Upper lobe of right lung (tissue), 1 donor: ENCODE data around the gene RIOK1. TPM values are rescaled to one million over a fixed set of nuclear protein-coding genes. Genes with fewer than 3 reads are reported as not detected.

ENCODE experiments used
- ATAC-seq: fragments of 200-7000 bp; cut with Tn5 transposase; one replicate; pipeline ENCODE4 v1.9.1; 2020; ENCODE audit warnings: mild to moderate bottlenecking, moderate library complexity
- DNase-seq: peaks from one replicate; pipeline ENCODE4 v3.0.0-alpha.2; 2020
- H3K27ac ChIP-seq: fragments of 200-600 bp; one replicate; pipeline ENCODE4 v1.8.0; 2022
- H3K27me3 ChIP-seq: fragments of 200-600 bp; one replicate; pipeline ENCODE4 v1.8.0; 2022; ENCODE audit warnings: mild to moderate bottlenecking
- H3K36me3 ChIP-seq: fragments of 200-600 bp; one replicate; pipeline ENCODE4 v1.8.0; 2022
- H3K4me1 ChIP-seq: fragments of 200-600 bp; one replicate; pipeline ENCODE4 v1.8.0; 2022
- H3K4me3 ChIP-seq: fragments of 200-600 bp; one replicate; pipeline ENCODE4 v1.8.0; 2022; ENCODE audit warnings: mild to moderate bottlenecking
- H3K9me3 ChIP-seq: fragments of 200-600 bp; one replicate; pipeline ENCODE4 v1.8.0; 2022
- intact Hi-C: fragments of 100-400 bp; cut with DNase I; formaldehyde crosslinking; loops from one replicate; pipeline ENCODE4 v1.11.0; 2022
- total RNA-seq: library from RNA; stranded (reverse); fragmentation: NEBNext Ultra II Directional; extraction: Animal tissue kit (Norgen Biotek cat#: 25700); gene quantifications from one replicate; pipeline ENCODE4 v1.2.1, GENCODE V29; 2021
- TF ChIP-seq, protein P1 (sequence below): fragments of 200-600 bp; IDR thresholded peaks from one replicate; pipeline ENCODE4 v1.8.0; 2022; ENCODE audit warnings: antibody characterized with exemption
- donor health status: DM: no; HTN: yes; CAD: no; lungs with severe emphysema.

RIOK1 gene
- total RNA-seq, 1 donor from 2014 or later, result 18.4 TPM

DNA sequence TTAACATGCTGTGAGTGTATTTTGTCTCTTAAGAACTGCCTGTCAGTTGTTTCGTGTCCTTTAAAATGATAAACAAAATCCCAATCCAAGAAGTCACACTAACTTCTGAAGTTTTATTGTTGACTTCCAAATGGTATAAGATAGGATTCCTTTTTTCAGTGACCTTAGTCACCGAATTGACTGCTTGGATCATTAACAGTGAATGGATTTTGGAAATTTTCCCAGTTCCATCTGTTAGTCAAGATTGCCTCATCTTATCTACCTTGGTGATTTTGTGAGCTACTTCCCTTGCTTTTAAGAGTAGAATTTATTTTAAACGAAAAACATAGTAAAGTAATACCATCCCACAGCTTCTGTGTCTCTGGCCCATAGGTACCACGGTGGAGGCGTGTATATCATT is 14.9 kb downstream of the RIOK1 start:
- H3K27ac ChIP-seq, result no peak overlapping the region
- peaks cover 77% of the 10 kb centered on the region for H3K36me3 ChIP-seq
- no peaks in the 10 kb centered on the region for H3K27me3 ChIP-seq
- TF ChIP-seq, protein P1, sequence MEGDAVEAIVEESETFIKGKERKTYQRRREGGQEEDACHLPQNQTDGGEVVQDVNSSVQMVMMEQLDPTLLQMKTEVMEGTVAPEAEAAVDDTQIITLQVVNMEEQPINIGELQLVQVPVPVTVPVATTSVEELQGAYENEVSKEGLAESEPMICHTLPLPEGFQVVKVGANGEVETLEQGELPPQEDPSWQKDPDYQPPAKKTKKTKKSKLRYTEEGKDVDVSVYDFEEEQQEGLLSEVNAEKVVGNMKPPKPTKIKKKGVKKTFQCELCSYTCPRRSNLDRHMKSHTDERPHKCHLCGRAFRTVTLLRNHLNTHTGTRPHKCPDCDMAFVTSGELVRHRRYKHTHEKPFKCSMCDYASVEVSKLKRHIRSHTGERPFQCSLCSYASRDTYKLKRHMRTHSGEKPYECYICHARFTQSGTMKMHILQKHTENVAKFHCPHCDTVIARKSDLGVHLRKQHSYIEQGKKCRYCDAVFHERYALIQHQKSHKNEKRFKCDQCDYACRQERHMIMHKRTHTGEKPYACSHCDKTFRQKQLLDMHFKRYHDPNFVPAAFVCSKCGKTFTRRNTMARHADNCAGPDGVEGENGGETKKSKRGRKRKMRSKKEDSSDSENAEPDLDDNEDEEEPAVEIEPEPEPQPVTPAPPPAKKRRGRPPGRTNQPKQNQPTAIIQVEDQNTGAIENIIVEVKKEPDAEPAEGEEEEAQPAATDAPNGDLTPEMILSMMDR, result no peak
- H3K9me3 ChIP-seq, result no peaks in the 10 kb centered on the region
- no peak overlapping the region for H3K4me3 ChIP-seq
- no peaks in the 10 kb centered on the region for H3K4me1 ChIP-seq
- no peak for DNase-seq
- ATAC-seq, result no peak
- intact Hi-C loops, result loop anchor here (10.0 kb wide), 1 partner anchor 200 kb away; no protein-coding TSS in a partner anchor

DNA sequence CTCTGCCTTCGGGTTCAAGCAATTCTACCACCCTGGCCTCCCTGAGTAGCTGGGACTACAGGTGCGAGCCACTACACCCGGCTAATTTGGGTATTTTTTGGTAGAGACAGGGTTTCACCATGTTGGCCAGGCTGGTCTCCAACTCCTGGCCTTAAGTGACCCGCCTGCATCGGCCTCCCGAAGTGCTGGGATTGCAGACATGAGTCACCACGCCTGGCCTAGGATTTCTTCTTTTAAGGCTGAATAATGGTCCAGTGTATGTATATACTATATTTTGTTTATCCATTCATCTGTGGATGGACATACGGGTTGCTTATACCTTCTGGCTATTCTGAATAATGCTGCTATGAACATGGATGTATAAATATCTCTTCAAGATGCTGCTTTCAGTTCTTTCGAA is 17.1 kb downstream of the RIOK1 start:
- Histone ChIP-seq H3K27ac (no peak overlapping the region), H3K27me3 (no peaks in the 10 kb centered on the region), H3K9me3 (no peaks in the 10 kb centered on the region), H3K4me1 (no peaks in the 10 kb centered on the region), H3K36me3 (peaks cover 89% of the 10 kb centered on the region), H3K4me3 (no peak overlapping the region)
- no peak for DNase-seq
- TF ChIP-seq, protein P1, result no peak
- no peak for ATAC-seq
- intact Hi-C loops, result loop anchor here (10.0 kb wide), 1 partner anchor 198 kb away; no protein-coding TSS in a partner anchor

DNA sequence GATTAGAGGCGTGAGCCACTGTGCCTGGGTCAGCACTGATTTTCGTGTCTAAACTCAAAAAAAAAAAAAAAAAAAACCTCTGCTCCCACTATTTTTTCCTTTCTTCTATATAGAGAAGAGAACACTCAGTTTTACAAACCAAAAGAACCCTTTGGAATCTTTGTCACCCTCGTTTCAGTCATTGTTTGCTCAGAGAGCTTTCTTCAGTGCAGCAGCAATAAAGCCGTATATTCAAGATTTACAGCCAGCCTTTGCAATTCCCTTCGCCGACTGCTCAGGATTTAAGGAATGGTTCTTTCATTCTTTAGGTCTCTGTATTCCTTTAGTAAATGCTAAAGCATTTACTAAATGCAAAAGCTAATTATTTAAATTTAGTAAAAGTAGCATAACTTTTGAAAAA is 20.1 kb downstream of the RIOK1 start:
- DNase-seq (no peak), ATAC-seq (no peak)
- intact Hi-C loops, result loop anchor here (10.0 kb wide), 1 partner anchor 195 kb away; no protein-coding TSS in a partner anchor
- H3K36me3 ChIP-seq, result peaks cover 89% of the 10 kb centered on the region
- no peaks in the 10 kb centered on the region for H3K27me3 ChIP-seq
- no peak overlapping the region for H3K4me3 ChIP-seq
- no peaks in the 10 kb centered on the region for H3K9me3 ChIP-seq
- no peaks in the 10 kb centered on the region for H3K4me1 ChIP-seq
- H3K27ac ChIP-seq, result no peak overlapping the region
- TF ChIP-seq, protein P1, result no peak

DNA sequence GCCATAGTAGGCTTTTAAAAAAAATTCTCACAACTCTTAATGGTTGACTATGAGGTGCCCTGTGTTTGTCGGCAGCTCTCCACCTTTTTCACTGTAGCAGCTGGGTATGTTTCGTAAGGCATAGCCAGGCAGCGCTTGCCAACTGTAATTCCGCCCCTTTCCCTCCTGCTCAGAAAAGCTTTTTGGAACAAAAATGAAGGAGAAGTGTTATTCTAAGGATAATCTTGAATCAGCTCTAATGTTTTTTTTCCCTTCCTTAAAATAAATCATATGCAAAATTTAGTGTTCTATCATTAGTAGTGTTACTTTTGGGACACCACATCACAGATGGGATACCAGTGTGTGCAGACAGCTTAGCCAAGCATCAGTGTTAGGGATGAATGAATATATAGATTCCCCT is 21.2 kb downstream of the RIOK1 start:
- no peaks in the 10 kb centered on the region for H3K4me1 ChIP-seq
- intact Hi-C loops, result no loop called here
- H3K9me3 ChIP-seq, result no peaks in the 10 kb centered on the region
- H3K27me3 ChIP-seq, result no peaks in the 10 kb centered on the region
- TF ChIP-seq, protein P1, result no peak
- DNase-seq (no peak), ATAC-seq (no peak)
- peaks cover 89% of the 10 kb centered on the region for H3K36me3 ChIP-seq
- no peak overlapping the region for H3K27ac ChIP-seq
- H3K4me3 ChIP-seq, result no peak overlapping the region

DNA sequence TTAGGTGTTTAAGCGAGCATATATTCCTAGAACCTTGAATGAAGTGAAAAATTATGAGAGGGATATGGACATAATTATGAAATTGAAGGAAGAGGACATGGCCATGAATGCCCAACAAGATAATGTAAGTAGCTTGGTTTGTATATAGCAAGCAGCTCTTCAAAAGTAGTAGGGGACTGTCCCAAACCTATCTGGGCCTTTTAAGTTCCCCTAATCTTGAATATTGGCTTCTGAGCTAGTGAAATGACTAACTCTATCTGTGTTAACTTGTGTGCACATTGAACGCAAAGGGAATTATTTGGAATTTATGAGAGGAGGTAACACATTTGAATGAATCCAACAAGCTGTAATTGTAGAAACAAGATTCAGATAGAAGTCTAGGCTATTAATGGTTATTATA is 21.7 kb downstream of the RIOK1 start:
- DNase-seq (no peak), ATAC-seq (no peak)
- H3K36me3 ChIP-seq, result peaks cover 89% of the 10 kb centered on the region
- no peak overlapping the region for H3K4me3 ChIP-seq
- H3K27me3 ChIP-seq, result no peaks in the 10 kb centered on the region
- no peaks in the 10 kb centered on the region for H3K4me1 ChIP-seq
- intact Hi-C loops, result no loop called here
- H3K9me3 ChIP-seq, result no peaks in the 10 kb centered on the region
- H3K27ac ChIP-seq, result no peak overlapping the region
- TF ChIP-seq, protein P1, result no peak

DNA sequence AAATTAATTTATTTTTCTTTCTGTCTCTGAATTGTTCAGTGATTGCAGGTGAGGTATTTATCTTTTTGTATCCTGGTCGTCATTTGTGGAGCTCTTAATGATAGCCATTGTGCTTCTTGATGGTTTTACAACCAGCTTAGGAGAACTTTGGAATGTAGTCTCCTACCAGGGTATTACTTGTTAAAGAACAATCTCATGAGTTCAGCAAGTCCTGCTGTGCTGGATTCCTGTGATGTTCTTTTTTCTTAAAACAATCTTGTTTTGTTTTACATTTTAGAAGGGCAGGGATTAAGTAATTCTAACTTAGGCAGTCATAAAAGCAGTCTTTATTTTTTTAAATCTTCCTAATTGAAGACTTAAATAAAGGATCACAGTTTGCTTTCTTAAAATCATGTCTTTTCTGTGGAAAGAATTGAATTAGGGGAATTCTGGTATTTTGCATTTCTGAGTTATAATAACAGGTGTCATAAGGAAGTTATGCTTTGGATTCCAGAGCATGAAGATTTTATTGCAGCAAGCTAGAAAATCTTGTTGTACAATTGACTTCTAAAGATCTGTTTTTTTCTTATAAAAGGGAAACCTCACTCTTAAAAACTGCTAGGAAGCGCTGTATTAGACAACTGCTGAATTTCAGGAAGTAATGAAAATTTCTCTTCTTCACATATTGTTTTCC is 23.7 kb downstream of the RIOK1 start:
- no peak overlapping the region for H3K4me3 ChIP-seq
- TF ChIP-seq, protein P1, result no peak
- no peaks in the 10 kb centered on the region for H3K4me1 ChIP-seq
- DNase-seq (no peak), ATAC-seq (no peak)
- intact Hi-C loops, result no loop called here
- no peaks in the 10 kb centered on the region for H3K9me3 ChIP-seq
- H3K27me3 ChIP-seq, result no peaks in the 10 kb centered on the region
- peaks cover 89% of the 10 kb centered on the region for H3K36me3 ChIP-seq
- H3K27ac ChIP-seq, result no peak overlapping the region
